Measurements from ENCODE around the gene ATG4D.

The ATG4D gene

DNA sequence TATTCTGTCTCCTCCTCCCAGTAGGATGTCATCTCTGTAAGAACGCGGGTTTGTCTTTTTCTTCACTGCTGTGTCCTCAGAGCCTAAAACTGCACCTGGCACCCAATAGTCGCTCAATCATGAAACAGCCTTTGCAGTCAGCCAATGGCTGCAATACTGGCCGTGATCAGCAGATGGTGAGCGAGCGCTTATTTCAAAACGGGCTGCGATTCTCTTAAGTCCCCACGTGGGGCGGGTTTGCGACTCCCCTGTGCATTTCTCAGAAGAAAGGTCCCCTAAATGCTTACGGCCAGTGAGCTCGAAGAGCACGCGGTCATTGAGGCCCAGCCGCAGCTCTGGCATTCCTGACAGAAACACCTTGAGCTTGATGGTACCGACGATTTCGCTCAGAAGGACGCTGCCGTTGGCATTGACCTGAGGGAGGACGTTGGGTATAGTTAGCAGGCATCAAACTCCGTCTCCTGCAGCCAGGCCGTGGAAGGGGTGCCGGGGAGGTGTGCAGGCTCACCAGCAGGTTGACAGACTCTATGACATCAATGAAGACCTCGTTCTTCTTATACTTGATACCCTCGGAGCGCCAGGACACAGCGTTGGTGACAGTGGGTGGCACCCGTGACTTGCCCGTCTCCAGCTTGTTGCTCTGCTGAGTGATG lies 37.4 kb downstream of the ATG4D start:
- no peaks in the 10 kb centered on the region for H3K27me3 ChIP-seq
- no peaks in the 10 kb centered on the region for H3K36me3 ChIP-seq
- TF ChIP-seq, protein P1, sequence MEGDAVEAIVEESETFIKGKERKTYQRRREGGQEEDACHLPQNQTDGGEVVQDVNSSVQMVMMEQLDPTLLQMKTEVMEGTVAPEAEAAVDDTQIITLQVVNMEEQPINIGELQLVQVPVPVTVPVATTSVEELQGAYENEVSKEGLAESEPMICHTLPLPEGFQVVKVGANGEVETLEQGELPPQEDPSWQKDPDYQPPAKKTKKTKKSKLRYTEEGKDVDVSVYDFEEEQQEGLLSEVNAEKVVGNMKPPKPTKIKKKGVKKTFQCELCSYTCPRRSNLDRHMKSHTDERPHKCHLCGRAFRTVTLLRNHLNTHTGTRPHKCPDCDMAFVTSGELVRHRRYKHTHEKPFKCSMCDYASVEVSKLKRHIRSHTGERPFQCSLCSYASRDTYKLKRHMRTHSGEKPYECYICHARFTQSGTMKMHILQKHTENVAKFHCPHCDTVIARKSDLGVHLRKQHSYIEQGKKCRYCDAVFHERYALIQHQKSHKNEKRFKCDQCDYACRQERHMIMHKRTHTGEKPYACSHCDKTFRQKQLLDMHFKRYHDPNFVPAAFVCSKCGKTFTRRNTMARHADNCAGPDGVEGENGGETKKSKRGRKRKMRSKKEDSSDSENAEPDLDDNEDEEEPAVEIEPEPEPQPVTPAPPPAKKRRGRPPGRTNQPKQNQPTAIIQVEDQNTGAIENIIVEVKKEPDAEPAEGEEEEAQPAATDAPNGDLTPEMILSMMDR (IDR thresholded peaks at IDR 0.05), result peak; percentile 99
- peak overlapping the region; percentile 52 for H3K27ac ChIP-seq
- peak overlapping the region; percentile 6 to 35 for H3K4me3 ChIP-seq (ENCODE audit: low read depth in 1 of 2, low read length in 1 of 2)
- H3K4me1 ChIP-seq (ENCODE audit: control insufficient read depth in 1 of 2, insufficient read depth in 1 of 2, low read depth in 1 of 2, low read length in 1 of 2), result peaks cover 18 to 24% of the 10 kb centered on the region in 2 experiments
- no peaks in the 10 kb centered on the region for H3K9me3 ChIP-seq

GRCh38 chr19:10582091-10582490 lies 38.4 kb downstream of the ATG4D start:
- peaks cover 18 to 27% of the 10 kb centered on the region in 2 experiments for H3K4me1 ChIP-seq (ENCODE audit: control insufficient read depth in 1 of 2, insufficient read depth in 1 of 2, low read depth in 1 of 2, low read length in 1 of 2)
- H3K36me3 ChIP-seq, result no peaks in the 10 kb centered on the region
- TF ChIP-seq, protein P1 (IDR thresholded peaks at IDR 0.05), result no peak
- no peak overlapping the region for H3K27ac ChIP-seq
- H3K9me3 ChIP-seq, result no peaks in the 10 kb centered on the region
- H3K4me3 ChIP-seq (ENCODE audit: low read depth in 1 of 2, low read length in 1 of 2), result no peak overlapping the region
- H3K27me3 ChIP-seq, result peaks cover 7% of the 10 kb centered on the region

- H3K9me3 ChIP-seq, result no peaks in the 10 kb centered on the region
- H3K4me3 ChIP-seq (ENCODE audit: low read depth in 1 of 2, low read length in 1 of 2), result no peak overlapping the region
- H3K4me1 ChIP-seq (ENCODE audit: control insufficient read depth in 1 of 2, insufficient read depth in 1 of 2, low read depth in 1 of 2, low read length in 1 of 2), result peaks cover 18 to 30% of the 10 kb centered on the region in 2 experiments
- TF ChIP-seq, protein P1 (IDR thresholded peaks at IDR 0.05), result no peak
- no peaks in the 10 kb centered on the region for H3K36me3 ChIP-seq
- no peak overlapping the region for H3K27ac ChIP-seq
- H3K27me3 ChIP-seq, result peaks cover 17% of the 10 kb centered on the region
Measured at GRCh38 chr19:10583036-10583776, 39.5 kb downstream of the ATG4D start.

DNA sequence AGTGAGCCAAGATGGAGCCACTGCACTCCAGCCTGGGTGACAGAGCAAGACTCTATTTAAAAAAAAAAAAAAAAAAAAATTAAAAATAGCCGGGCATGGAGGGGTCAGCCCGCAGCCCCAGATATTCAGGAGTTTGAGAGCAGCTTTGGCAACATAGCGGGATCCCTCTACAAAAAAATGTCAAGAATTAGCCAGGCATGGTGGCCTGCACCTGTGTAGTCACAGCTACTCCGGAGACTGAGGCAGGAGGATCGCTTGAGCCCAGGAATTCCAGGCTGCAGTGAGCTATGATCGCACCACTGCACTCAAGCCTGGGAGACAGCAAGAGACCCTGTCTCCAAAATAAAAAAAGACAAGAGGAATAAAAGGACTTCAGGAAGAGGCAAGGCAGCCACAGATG lies 42.7 kb downstream of the ATG4D start:
- no peaks in the 10 kb centered on the region for H3K36me3 ChIP-seq
- no peak overlapping the region for H3K27ac ChIP-seq
- peaks cover 17% of the 10 kb centered on the region for H3K27me3 ChIP-seq
- no peak overlapping the region for H3K4me3 ChIP-seq (ENCODE audit: low read depth in 1 of 2, low read length in 1 of 2)
- H3K4me1 ChIP-seq (ENCODE audit: control insufficient read depth in 1 of 2, insufficient read depth in 1 of 2, low read depth in 1 of 2, low read length in 1 of 2), result peaks cover 37 to 52% of the 10 kb centered on the region in 2 experiments
- no peaks in the 10 kb centered on the region for H3K9me3 ChIP-seq
- TF ChIP-seq, protein P1 (IDR thresholded peaks at IDR 0.05), result no peak

DNA sequence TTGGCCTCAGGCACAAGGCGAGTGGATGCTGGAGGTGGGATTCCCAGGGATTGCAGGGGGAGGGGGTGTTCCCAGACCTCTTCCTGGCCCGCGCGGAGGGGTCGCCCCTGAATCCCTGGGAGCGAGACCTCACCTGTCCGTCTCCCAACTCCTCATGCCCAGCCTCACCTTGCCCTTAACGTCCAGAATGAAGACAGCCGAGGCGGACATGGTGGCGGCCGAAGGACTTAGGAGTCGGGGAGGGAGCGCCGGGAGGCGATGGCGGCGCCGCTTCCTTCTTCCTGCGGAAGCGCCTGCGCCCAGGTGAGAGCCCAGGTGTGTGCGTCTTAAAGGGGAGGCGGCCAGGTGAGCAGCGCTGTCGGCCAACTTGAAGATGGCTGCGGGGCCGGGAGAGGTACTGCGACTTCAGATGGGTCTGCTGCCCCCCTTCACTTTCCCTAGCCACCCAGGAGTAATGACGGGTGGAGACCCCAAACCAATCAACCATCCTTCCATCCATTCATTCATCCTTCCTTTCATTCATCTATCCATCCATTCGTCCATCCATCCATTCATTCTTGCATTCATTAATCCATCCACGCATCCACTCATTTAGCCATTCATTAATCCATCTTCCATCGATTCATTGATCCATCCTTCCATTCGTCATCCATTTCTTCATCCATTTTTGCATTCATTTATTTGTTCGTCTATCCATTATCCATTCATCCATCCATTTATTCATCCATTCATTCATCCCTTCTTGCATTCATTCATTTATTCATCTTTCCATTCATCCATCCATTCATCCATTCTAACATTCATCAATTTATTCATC lies 43.5 kb downstream of the ATG4D start, which contains the start of gene AP1M2:
AP1M2 (minus strand) TSS at position 291 of the 817 bp plus-strand sequence; CDS start at position 210, 81 bp downstream.
- TF ChIP-seq, protein P1 (IDR thresholded peaks at IDR 0.05), result no peak
- Histone ChIP-seq H3K4me1 (ENCODE audit: control insufficient read depth in 1 of 2, insufficient read depth in 1 of 2, low read depth in 1 of 2, low read length in 1 of 2) (peaks cover 43 to 56% of the 10 kb centered on the region in 2 experiments), H3K36me3 (no peaks in the 10 kb centered on the region), H3K27me3 (peaks cover 17% of the 10 kb centered on the region), H3K9me3 (no peaks in the 10 kb centered on the region), H3K27ac (no peak within 1 kb of the TSS), H3K4me3 (ENCODE audit: low read depth in 1 of 2, low read length in 1 of 2) (no peak within 1 kb of the TSS)
